Measurements from ENCODE around the gene N4BP2L2.

Gene N4BP2L2

GRCh38 chr13:32537580-32538142 lies 934 bp downstream of the N4BP2L2 start:
- no peak for TF ChIP-seq CTCF (IDR thresholded peaks at IDR 0.05)
- Histone ChIP-seq H3K36me3 (peaks cover 20% of the 10 kb centered on the region), H3K27ac (peak overlapping the region; percentile 90), H3K9me3 (no peaks in the 10 kb centered on the region), H3K27me3 (no peaks in the 10 kb centered on the region), H3K4me3 (ENCODE audit: low read depth in 1 of 2, low read length in 1 of 2) (peak overlapping the region; percentile 81 to 87), H3K4me1 (ENCODE audit: control insufficient read depth in 1 of 2, insufficient read depth in 1 of 2, low read depth in 1 of 2, low read length in 1 of 2) (peaks cover 29 to 47% of the 10 kb centered on the region in 2 experiments)

- H3K4me1 ChIP-seq (ENCODE audit: control insufficient read depth in 1 of 2, insufficient read depth in 1 of 2, low read depth in 1 of 2, low read length in 1 of 2), result peaks cover 38 to 53% of the 10 kb centered on the region in 2 experiments
- no peak for TF ChIP-seq CTCF (IDR thresholded peaks at IDR 0.05)
- no peak overlapping the region for H3K4me3 ChIP-seq (ENCODE audit: low read depth in 1 of 2, low read length in 1 of 2)
Observed at GRCh38 chr13:32535748-32536147, 2.8 kb downstream of the N4BP2L2 start.

DNA sequence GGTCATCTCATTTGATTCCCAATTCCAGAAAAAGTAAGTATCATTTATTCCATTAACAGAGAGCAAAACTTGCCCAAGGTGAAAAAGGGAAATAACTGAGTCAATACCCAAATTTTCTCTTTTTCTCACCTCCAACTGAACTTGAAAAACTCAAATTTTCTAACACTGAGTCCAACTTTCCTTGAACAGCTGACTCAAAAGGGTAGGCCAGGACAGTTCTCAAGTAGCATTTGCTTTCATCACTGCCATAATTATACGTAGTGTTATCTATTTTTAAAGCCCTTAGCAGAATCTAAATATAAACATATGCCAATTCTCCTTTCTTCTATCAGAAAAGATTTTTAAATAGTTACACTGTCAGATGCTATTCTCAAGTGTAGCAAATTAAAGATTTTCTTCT lies 3.5 kb downstream of the N4BP2L2 start:
- no peaks in the 10 kb centered on the region for H3K9me3 ChIP-seq
- peaks cover 41 to 58% of the 10 kb centered on the region in 2 experiments for H3K4me1 ChIP-seq (ENCODE audit: control insufficient read depth in 1 of 2, insufficient read depth in 1 of 2, low read depth in 1 of 2, low read length in 1 of 2)
- H3K4me3 ChIP-seq (ENCODE audit: low read depth in 1 of 2, low read length in 1 of 2), result no peak overlapping the region
- TF ChIP-seq CTCF (IDR thresholded peaks at IDR 0.05), result no peak
- no peak overlapping the region for H3K27ac ChIP-seq
- peaks cover 20% of the 10 kb centered on the region for H3K36me3 ChIP-seq
- H3K27me3 ChIP-seq, result no peaks in the 10 kb centered on the region

More at GRCh38 chr13:32535748-32536147, 2.8 kb downstream of the N4BP2L2 start:
- Histone ChIP-seq H3K27me3 (no peaks in the 10 kb centered on the region), H3K36me3 (peaks cover 20% of the 10 kb centered on the region), H3K9me3 (no peaks in the 10 kb centered on the region), H3K27ac (peak overlapping the region; percentile 12)

GRCh38 chr13:32530841-32531253 lies 7.7 kb downstream of the N4BP2L2 start:
- no peak for TF ChIP-seq CTCF (IDR thresholded peaks at IDR 0.05)
- no peaks in the 10 kb centered on the region for H3K9me3 ChIP-seq
- peak overlapping the region; percentile 65 for H3K27ac ChIP-seq
- H3K4me3 ChIP-seq (ENCODE audit: low read depth in 1 of 2, low read length in 1 of 2), result peak overlapping the region in 1 of 2 experiments; percentile 5
- no peaks in the 10 kb centered on the region for H3K27me3 ChIP-seq
- H3K36me3 ChIP-seq, result peaks cover 26% of the 10 kb centered on the region
- peaks cover 16 to 32% of the 10 kb centered on the region in 2 experiments for H3K4me1 ChIP-seq (ENCODE audit: control insufficient read depth in 1 of 2, insufficient read depth in 1 of 2, low read depth in 1 of 2, low read length in 1 of 2)

GRCh38 chr13:32528358-32528757 lies 10.2 kb downstream of the N4BP2L2 start:
- H3K4me3 ChIP-seq (ENCODE audit: low read depth in 1 of 2, low read length in 1 of 2), result no peak overlapping the region
- no peaks in the 10 kb centered on the region for H3K27me3 ChIP-seq
- H3K9me3 ChIP-seq, result no peaks in the 10 kb centered on the region
- TF ChIP-seq CTCF (IDR thresholded peaks at IDR 0.05), result no peak
- H3K4me1 ChIP-seq (ENCODE audit: control insufficient read depth in 1 of 2, insufficient read depth in 1 of 2, low read depth in 1 of 2, low read length in 1 of 2), result peaks cover 11 to 12% of the 10 kb centered on the region in 2 experiments
- peaks cover 35% of the 10 kb centered on the region for H3K36me3 ChIP-seq
- H3K27ac ChIP-seq, result no peak overlapping the region

Measured in neutrophil (primary cell).